GM19099 (cell line): ENCODE data around the gene SDK2.

Source experiments
- POLR2A ChIP-seq: IDR thresholded peaks from 3 replicates; pipeline ENCODE4 v1.6.1; 2011; ENCODE audit warnings: low read depth; ENCODE audit not compliant: insufficient read length; ENCODE audit errors: extremely low read depth

SDK2 gene

GRCh38 chr17:73660366-73660765, 16.1 kb upstream of the SDK2 start:
- no peak for TF ChIP-seq POLR2A

- TF ChIP-seq POLR2A: no peak
Observed at GRCh38 chr17:73658821-73659515, 14.7 kb upstream of the SDK2 start.

GRCh38 chr17:73657473-73658116, 13.3 kb upstream of the SDK2 start:
- TF ChIP-seq POLR2A: no peak

- no peak for TF ChIP-seq POLR2A
Observed at GRCh38 chr17:73654241-73654640, 10.0 kb upstream of the SDK2 start.

- TF ChIP-seq POLR2A: no peak
Observed at GRCh38 chr17:73653810-73654209, 9.6 kb upstream of the SDK2 start.

GRCh38 chr17:73652886-73653480, 8.7 kb upstream of the SDK2 start:
- TF ChIP-seq POLR2A: no peak

- TF ChIP-seq POLR2A: no peak
Observed at GRCh38 chr17:73650617-73651200, 6.5 kb upstream of the SDK2 start.

GRCh38 chr17:73650140-73650539, 5.9 kb upstream of the SDK2 start:
- no peak for TF ChIP-seq POLR2A

- TF ChIP-seq POLR2A: no peak
Observed at GRCh38 chr17:73648974-73649373, 4.7 kb upstream of the SDK2 start.

GRCh38 chr17:73648543-73648820, 4.2 kb upstream of the SDK2 start:
- TF ChIP-seq POLR2A: no peak

- TF ChIP-seq POLR2A: no peak
Observed at GRCh38 chr17:73647772-73648542, 3.7 kb upstream of the SDK2 start.

GRCh38 chr17:73647301-73647695, 3.1 kb upstream of the SDK2 start:
- TF ChIP-seq POLR2A: no peak

- no peak for TF ChIP-seq POLR2A
Observed at GRCh38 chr17:73646409-73647300, 2.4 kb upstream of the SDK2 start.

GRCh38 chr17:73645050-73645871, 1.0 kb upstream of the SDK2 start:
- TF ChIP-seq POLR2A: no peak

GRCh38 chr17:73643852-73644144, 447 bp downstream of the SDK2 start:
- TF ChIP-seq POLR2A: no peak
